GM12878 (cell line): Measurements from ENCODE around the gene ENDOV. TPM values are rescaled to one million over a fixed set of nuclear protein-coding genes. Genes with fewer than 3 reads are reported as not detected.

Source experiments
- ATAC-seq: fragments of 200-7000 bp; cut with Tn5 transposase; 3 replicates; pipeline ENCODE4 v1.9.1; 2020; ENCODE audit warnings: mild to moderate bottlenecking, moderate library complexity
- BruUV-seq: library from RNA; stranded (reverse); fragments of 400-500 nt; replicated peaks from 2 replicates; lab custom pipeline; 2021; lab: Mats Ljungman, UMichigan
- CTCF ChIA-PET: fragments of 300-600 bp; sonication (Branson Sonifier 250); formaldehyde crosslinking; extraction: SDS; loops from one replicate; lab custom pipeline; 2021; ENCODE audit warnings: inconsistent platforms; lab: Yijun Ruan, JAX
- POLR2A ChIA-PET: fragments of 350-600 bp; formaldehyde crosslinking; extraction: SDS; loops from one replicate; lab custom pipeline; 2021; ENCODE audit warnings: inconsistent platforms; lab: Charles Lee
- RAD21 ChIA-PET: fragments of 300-600 bp; sonication (Branson Sonifier 250); formaldehyde crosslinking; loops from one replicate; lab custom pipeline; 2023; ENCODE audit warnings: antibody characterized with exemption; ENCODE audit not compliant: unreplicated experiment; lab: Charles Lee
- SMC1A ChIA-PET: fragments of 300-600 bp; sonication (Branson Sonifier 250); formaldehyde crosslinking; loops from one replicate; lab custom pipeline; 2023; ENCODE audit not compliant: unreplicated experiment, uncharacterized antibody; lab: Charles Lee
- DNase-seq: peaks from one replicate; pipeline ENCODE4 v3.0.0-alpha.2; 2011; ENCODE audit warnings: low read depth, low spot score
- FAIRE-seq: peaks from 3 replicates; lab custom pipeline; 2011; peaks lifted over from hg19 to GRCh38; lab: Jason Lieb, UNC
- H2AFZ ChIP-seq: 2 replicates; pipeline ENCODE4 v1.6.0; 2011; ENCODE audit warnings: low read depth, low read length, control low read depth; ENCODE audit not compliant: control insufficient read depth
- H3K27ac ChIP-seq: 2 replicates; pipeline ENCODE4 v1.5.1; 2011; ENCODE audit warnings: control low read depth; ENCODE audit not compliant: control insufficient read depth, insufficient read depth
- H3K27me3 ChIP-seq, 2 experiments: replicated peaks in 1 of 2; 2 replicates each; pipeline versions ENCODE4 v1.6.0 to v1.6.1; 2011; ENCODE audit warnings: low read length in 1 of 2; ENCODE audit not compliant: control insufficient read depth in 2 of 2, insufficient read depth in 2 of 2
- H3K36me3 ChIP-seq, 2 experiments: 2 replicates each; pipeline ENCODE4 v1.5.1; 2011; ENCODE audit warnings: low read length in 1 of 2; ENCODE audit not compliant: control insufficient read depth in 2 of 2, insufficient read depth in 2 of 2
- H3K4me1 ChIP-seq: 2 replicates; pipeline ENCODE4 v1.6.1; 2011; ENCODE audit warnings: mild to moderate bottlenecking, low read length, moderate library complexity, mixed read lengths; ENCODE audit not compliant: control insufficient read depth, insufficient read depth
- H3K4me2 ChIP-seq: 2 replicates; pipeline ENCODE4 v1.6.0; 2011; ENCODE audit warnings: control low read depth; ENCODE audit not compliant: control insufficient read depth, insufficient read depth
- H3K4me3 ChIP-seq: fragments of 200-600 bp; sonication (generic); 2 replicates; pipeline ENCODE4 v1.5.1; 2016
- H3K79me2 ChIP-seq: 2 replicates; pipeline ENCODE4 v1.6.0; 2011; ENCODE audit warnings: low read length; ENCODE audit not compliant: control insufficient read depth, insufficient read depth
- H3K9ac ChIP-seq: 2 replicates; pipeline ENCODE4 v1.8.0; 2011; ENCODE audit warnings: low read length, control low read depth, mixed read lengths; ENCODE audit not compliant: control insufficient read depth, insufficient read depth
- H3K9me3 ChIP-seq: replicated peaks from 3 replicates; pipeline ENCODE4 v1.5.1; 2011; ENCODE audit warnings: mild to moderate bottlenecking, low read length; ENCODE audit not compliant: control insufficient read depth, insufficient read depth
- H4K20me1 ChIP-seq: 2 replicates; pipeline ENCODE4 v1.6.0; 2011; ENCODE audit not compliant: control insufficient read depth, insufficient read depth
- CHD4 ChIP-seq: fragments of 200-600 bp; sonication (generic); IDR thresholded peaks from 2 replicates; pipeline ENCODE4 v1.6.1; 2016; ENCODE audit warnings: mild to moderate bottlenecking
- IRF4 ChIP-seq: IDR thresholded peaks from 2 replicates; pipeline ENCODE4 v1.6.1; 2011; ENCODE audit warnings: low read depth, low read length
- MYC ChIP-seq: IDR thresholded peaks from 2 replicates; pipeline ENCODE4 v1.6.1; 2011; ENCODE audit warnings: mild to moderate bottlenecking, low read length, moderate library complexity, inconsistent platforms; ENCODE audit not compliant: insufficient read depth, insufficient replicate concordance, insufficient read length, severe bottlenecking
- NFYB ChIP-seq: IDR thresholded peaks from 2 replicates; pipeline ENCODE4 v1.6.1; 2011; ENCODE audit warnings: low read depth, mild to moderate bottlenecking, low read length, improper control_type of control experiment, moderate library complexity; ENCODE audit not compliant: insufficient read depth
- WGBS: methylation state at CpG from one replicate; pipeline ENCODE4 v1.1.6; 2016; ENCODE audit warnings: low lambda C conversion rate; ENCODE audit not compliant: insufficient replicate concordance, insufficient coverage; ENCODE audit errors: missing lambda C conversion rate; 5-methylcytosine and 5-hydroxymethylcytosine counted together
- in situ Hi-C: fragments of 300-500 bp; cut with MboI; formaldehyde crosslinking; loops from 9 replicates; pipeline ENCODE4 v1.14.3; 2018; ENCODE audit warnings: mixed read lengths
- intact Hi-C: fragments of 100-400 bp; cut with micrococcal nuclease; formaldehyde crosslinking; loops from one replicate; pipeline ENCODE4 v1.14.2; 2022; ENCODE audit not compliant: unreplicated experiment
- polyA plus RNA-seq, 11 experiments: library from polyadenylated mRNA; depleted of rRNA in 4 of 11; unstranded in 6 of 11; stranded (reverse) in 5 of 11; fragments of >200 nt; fragmentation: Nextera tagmentation in 4 of 11; fragmentation: Illumina TruSeq in 1 of 11; extraction: Ambion mirVana in 4 of 11; extraction: Trizol in 1 of 11; gene quantifications; 1 replicate in 1 of 11; 2 replicates in 10 of 11; pipeline versions ENCODE4 v1.2.1 to v1.2.3, GENCODE V29; 2011 to 2016; ENCODE audit warnings: inconsistent platforms in 2 of 11, missing spikeins in 2 of 11, low read depth in 1 of 11
- total RNA-seq, 4 experiments: library from RNA; depleted of rRNA in 3 of 4; stranded (reverse); fragments of >200 nt in 3 of 4; fragmentation: Illumina TruSeq in 1 of 4; extraction: Trizol in 1 of 4; gene quantifications; 2 replicates each; pipeline versions ENCODE4 v1.2.1 to v1.2.3, GENCODE V29; 2013 to 2021
- TF ChIP-seq, protein P1 (sequence below): fragments of 450-650 bp; formaldehyde crosslinking; IDR thresholded peaks from 2 replicates; pipeline ENCODE4 v1.5.0; 2022; ENCODE audit warnings: mild to moderate bottlenecking, missing genetic modification characterization
- TF ChIP-seq, protein P2 (sequence below): fragments of 450-650 bp; IDR thresholded peaks from 2 replicates; pipeline ENCODE4 v1.6.1; 2017; ENCODE audit warnings: low read depth, mild to moderate bottlenecking, moderate library complexity
- TF ChIP-seq, protein P3 (sequence below): IDR thresholded peaks from 2 replicates; pipeline ENCODE4 v1.6.1; 2011; ENCODE audit warnings: low read depth, low read length, improper control_type of control experiment, borderline replicate concordance
- TF ChIP-seq, protein P4 (sequence below): fragments of 450-650 bp; IDR thresholded peaks from 2 replicates; pipeline ENCODE4 v1.6.1; 2018; ENCODE audit warnings: borderline replicate concordance, mild to moderate bottlenecking; ENCODE audit not compliant: partially characterized antibody
- TF ChIP-seq, protein P5 (sequence below): fragments of 150-350 bp; IDR thresholded peaks from 2 replicates; pipeline ENCODE4 v1.6.1; 2016; ENCODE audit warnings: low read depth, low read length
- TF ChIP-seq, protein P6 (sequence below): IDR thresholded peaks from 2 replicates; pipeline ENCODE4 v1.6.1; 2011; ENCODE audit warnings: mild to moderate bottlenecking, low read depth, low read length, moderate library complexity; ENCODE audit not compliant: insufficient replicate concordance

The ENDOV gene
- total and polyA plus RNA-seq, 10 of the 15 experiments (the other 5 are each of a cell fraction or from before 2014, with no cell fraction given), result 0.63 to 11.9 (median 8.1) TPM

DNA sequence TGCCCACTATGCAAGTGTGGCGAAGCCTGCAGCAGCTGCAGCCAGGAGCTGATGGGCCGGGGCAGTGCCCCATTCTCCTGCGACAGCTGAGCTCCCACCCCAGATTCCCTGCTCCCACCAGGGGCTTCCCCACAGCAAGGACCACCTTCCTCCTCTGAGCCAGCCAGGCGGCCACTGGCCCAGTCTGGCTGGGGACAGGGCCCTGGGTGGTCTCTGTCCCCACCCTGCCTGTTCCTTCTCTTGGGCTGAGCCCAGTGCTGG lies 67.0 kb downstream of the ENDOV start:
- SMC1A ChIA-PET, result no interaction called here
- Histone ChIP-seq H2AFZ (no peak overlapping the region), H3K4me3 (no peak overlapping the region), H3K79me2 (no peaks in the 10 kb centered on the region), H3K9me3 (no peaks in the 10 kb centered on the region; the same call in 2 of the 3 replicates), H3K4me2 (no peak overlapping the region), H4K20me1 (no peaks in the 10 kb centered on the region), H3K27me3 (peaks cover 0 to 7% of the 10 kb centered on the region in 2 experiments), H3K36me3 (no peaks in the 10 kb centered on the region), H3K27ac (no peak overlapping the region), H3K9ac (no peak overlapping the region), H3K4me1 (no peaks in the 10 kb centered on the region)
- CTCF ChIA-PET, result no interaction called here
- in situ Hi-C loops (no loop called here), intact Hi-C loops (no loop called here)
- ATAC-seq (no peak), DNase-seq (no peak), FAIRE-seq (no peak)
- 50% methylated on average over 4 of the region's 4 CpGs for WGBS
- RAD21 ChIA-PET, result no interaction called here
- BruUV-seq, result no TSS peak
- POLR2A ChIA-PET, result no interaction called here
- TF ChIP-seq, protein P1, sequence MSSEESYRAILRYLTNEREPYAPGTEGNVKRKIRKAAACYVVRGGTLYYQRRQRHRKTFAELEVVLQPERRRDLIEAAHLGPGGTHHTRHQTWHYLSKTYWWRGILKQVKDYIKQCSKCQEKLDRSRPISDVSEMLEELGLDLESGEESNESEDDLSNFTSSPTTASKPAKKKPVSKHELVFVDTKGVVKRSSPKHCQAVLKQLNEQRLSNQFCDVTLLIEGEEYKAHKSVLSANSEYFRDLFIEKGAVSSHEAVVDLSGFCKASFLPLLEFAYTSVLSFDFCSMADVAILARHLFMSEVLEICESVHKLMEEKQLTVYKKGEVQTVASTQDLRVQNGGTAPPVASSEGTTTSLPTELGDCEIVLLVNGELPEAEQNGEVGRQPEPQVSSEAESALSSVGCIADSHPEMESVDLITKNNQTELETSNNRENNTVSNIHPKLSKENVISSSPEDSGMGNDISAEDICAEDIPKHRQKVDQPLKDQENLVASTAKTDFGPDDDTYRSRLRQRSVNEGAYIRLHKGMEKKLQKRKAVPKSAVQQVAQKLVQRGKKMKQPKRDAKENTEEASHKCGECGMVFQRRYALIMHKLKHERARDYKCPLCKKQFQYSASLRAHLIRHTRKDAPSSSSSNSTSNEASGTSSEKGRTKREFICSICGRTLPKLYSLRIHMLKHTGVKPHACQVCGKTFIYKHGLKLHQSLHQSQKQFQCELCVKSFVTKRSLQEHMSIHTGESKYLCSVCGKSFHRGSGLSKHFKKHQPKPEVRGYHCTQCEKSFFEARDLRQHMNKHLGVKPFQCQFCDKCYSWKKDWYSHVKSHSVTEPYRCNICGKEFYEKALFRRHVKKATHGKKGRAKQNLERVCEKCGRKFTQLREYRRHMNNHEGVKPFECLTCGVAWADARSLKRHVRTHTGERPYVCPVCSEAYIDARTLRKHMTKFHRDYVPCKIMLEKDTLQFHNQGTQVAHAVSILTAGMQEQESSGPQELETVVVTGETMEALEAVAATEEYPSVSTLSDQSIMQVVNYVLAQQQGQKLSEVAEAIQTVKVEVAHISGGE (CRISPR knock-in tag), result no peak
- TF ChIP-seq, protein P2, sequence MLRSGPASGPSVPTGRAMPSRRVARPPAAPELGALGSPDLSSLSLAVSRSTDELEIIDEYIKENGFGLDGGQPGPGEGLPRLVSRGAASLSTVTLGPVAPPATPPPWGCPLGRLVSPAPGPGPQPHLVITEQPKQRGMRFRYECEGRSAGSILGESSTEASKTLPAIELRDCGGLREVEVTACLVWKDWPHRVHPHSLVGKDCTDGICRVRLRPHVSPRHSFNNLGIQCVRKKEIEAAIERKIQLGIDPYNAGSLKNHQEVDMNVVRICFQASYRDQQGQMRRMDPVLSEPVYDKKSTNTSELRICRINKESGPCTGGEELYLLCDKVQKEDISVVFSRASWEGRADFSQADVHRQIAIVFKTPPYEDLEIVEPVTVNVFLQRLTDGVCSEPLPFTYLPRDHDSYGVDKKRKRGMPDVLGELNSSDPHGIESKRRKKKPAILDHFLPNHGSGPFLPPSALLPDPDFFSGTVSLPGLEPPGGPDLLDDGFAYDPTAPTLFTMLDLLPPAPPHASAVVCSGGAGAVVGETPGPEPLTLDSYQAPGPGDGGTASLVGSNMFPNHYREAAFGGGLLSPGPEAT, result no peak
- TF ChIP-seq MYC (no peak), IRF4 (no peak), CHD4 (no peak), NFYB (no peak)
- TF ChIP-seq, protein P3, sequence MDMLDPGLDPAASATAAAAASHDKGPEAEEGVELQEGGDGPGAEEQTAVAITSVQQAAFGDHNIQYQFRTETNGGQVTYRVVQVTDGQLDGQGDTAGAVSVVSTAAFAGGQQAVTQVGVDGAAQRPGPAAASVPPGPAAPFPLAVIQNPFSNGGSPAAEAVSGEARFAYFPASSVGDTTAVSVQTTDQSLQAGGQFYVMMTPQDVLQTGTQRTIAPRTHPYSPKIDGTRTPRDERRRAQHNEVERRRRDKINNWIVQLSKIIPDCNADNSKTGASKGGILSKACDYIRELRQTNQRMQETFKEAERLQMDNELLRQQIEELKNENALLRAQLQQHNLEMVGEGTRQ, result no peak
- TF ChIP-seq, protein P4, sequence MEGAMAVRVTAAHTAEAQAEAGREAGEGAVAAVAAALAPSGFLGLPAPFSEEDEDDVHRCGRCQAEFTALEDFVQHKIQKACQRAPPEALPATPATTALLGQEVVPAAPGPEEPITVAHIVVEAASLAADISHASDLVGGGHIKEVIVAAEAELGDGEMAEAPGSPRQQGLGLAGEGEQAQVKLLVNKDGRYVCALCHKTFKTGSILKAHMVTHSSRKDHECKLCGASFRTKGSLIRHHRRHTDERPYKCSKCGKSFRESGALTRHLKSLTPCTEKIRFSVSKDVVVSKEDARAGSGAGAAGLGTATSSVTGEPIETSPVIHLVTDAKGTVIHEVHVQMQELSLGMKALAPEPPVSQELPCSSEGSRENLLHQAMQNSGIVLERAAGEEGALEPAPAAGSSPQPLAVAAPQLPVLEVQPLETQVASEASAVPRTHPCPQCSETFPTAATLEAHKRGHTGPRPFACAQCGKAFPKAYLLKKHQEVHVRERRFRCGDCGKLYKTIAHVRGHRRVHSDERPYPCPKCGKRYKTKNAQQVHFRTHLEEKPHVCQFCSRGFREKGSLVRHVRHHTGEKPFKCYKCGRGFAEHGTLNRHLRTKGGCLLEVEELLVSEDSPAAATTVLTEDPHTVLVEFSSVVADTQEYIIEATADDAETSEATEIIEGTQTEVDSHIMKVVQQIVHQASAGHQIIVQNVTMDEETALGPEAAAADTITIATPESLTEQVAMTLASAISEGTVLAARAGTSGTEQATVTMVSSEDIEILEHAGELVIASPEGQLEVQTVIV, result no peak
- TF ChIP-seq, protein P5, sequence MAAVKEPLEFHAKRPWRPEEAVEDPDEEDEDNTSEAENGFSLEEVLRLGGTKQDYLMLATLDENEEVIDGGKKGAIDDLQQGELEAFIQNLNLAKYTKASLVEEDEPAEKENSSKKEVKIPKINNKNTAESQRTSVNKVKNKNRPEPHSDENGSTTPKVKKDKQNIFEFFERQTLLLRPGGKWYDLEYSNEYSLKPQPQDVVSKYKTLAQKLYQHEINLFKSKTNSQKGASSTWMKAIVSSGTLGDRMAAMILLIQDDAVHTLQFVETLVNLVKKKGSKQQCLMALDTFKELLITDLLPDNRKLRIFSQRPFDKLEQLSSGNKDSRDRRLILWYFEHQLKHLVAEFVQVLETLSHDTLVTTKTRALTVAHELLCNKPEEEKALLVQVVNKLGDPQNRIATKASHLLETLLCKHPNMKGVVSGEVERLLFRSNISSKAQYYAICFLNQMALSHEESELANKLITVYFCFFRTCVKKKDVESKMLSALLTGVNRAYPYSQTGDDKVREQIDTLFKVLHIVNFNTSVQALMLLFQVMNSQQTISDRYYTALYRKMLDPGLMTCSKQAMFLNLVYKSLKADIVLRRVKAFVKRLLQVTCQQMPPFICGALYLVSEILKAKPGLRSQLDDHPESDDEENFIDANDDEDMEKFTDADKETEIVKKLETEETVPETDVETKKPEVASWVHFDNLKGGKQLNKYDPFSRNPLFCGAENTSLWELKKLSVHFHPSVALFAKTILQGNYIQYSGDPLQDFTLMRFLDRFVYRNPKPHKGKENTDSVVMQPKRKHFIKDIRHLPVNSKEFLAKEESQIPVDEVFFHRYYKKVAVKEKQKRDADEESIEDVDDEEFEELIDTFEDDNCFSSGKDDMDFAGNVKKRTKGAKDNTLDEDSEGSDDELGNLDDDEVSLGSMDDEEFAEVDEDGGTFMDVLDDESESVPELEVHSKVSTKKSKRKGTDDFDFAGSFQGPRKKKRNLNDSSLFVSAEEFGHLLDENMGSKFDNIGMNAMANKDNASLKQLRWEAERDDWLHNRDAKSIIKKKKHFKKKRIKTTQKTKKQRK, result no peak
- TF ChIP-seq, protein P6, sequence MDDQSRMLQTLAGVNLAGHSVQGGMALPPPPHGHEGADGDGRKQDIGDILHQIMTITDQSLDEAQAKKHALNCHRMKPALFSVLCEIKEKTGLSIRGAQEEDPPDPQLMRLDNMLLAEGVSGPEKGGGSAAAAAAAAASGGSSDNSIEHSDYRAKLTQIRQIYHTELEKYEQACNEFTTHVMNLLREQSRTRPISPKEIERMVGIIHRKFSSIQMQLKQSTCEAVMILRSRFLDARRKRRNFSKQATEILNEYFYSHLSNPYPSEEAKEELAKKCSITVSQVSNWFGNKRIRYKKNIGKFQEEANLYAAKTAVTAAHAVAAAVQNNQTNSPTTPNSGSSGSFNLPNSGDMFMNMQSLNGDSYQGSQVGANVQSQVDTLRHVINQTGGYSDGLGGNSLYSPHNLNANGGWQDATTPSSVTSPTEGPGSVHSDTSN, result no peak
